Measurements from ENCODE around the gene USP11. TPM values are rescaled to one million over a fixed set of nuclear protein-coding genes. Genes with fewer than 3 reads are reported as not detected.
"Not testable (repeated sequence)": the region's sequence is repeated elsewhere in the genome, so short reads cannot be mapped to it uniquely, and the experiment has no call there.

The USP11 gene
- total RNA-seq, 2 donors from 2014 or later = 42.0 to 60.8 TPM

GRCh38 chrX:47239199-47239598 lies 6.4 kb downstream of the USP11 start:
- intact Hi-C loops (cut with DNase I) = no loop called here
- DNase-seq (no peak), ATAC-seq (no peak)

- intact Hi-C loops (cut with DNase I) = no loop called here
- ATAC-seq (no peak), DNase-seq (no peak)
Observed at GRCh38 chrX:47239898-47240545, 7.2 kb downstream of the USP11 start.

- DNase-seq (no peak), ATAC-seq (no peak)
- intact Hi-C loops (cut with DNase I) = no loop called here
Observed at GRCh38 chrX:47240619-47241018, 7.8 kb downstream of the USP11 start.

GRCh38 chrX:47241201-47242011 lies 8.6 kb downstream of the USP11 start:
- intact Hi-C loops (cut with DNase I) = no loop called here
- no peak for ATAC-seq
- no peak for DNase-seq

- ATAC-seq (no peak), DNase-seq (no peak)
- intact Hi-C loops (cut with DNase I) = no loop called here
Observed at GRCh38 chrX:47242321-47242720, 9.5 kb downstream of the USP11 start.

- ATAC-seq = no peak
- no peak for DNase-seq
- intact Hi-C loops (cut with DNase I) = no loop called here
Observed at GRCh38 chrX:47243351-47243750, 10.5 kb downstream of the USP11 start.

- intact Hi-C loops (cut with DNase I) = no loop called here
- ATAC-seq (no peak), DNase-seq (no peak)
Observed at GRCh38 chrX:47244676-47245075, 11.9 kb downstream of the USP11 start.

- no peak for ATAC-seq
- no peak for DNase-seq
- intact Hi-C loops (cut with DNase I) = no loop called here
Observed at GRCh38 chrX:47245156-47245555, 12.3 kb downstream of the USP11 start.

GRCh38 chrX:47247206-47247998 lies 14.6 kb downstream of the USP11 start:
- DNase-seq = no peak
- peak in 1 of 2 donors; percentile 26 for ATAC-seq
- intact Hi-C loops (cut with DNase I) = no loop called here

- ATAC-seq (no peak), DNase-seq (no peak)
- intact Hi-C loops (cut with DNase I) = no loop called here
Observed at GRCh38 chrX:47247999-47248320, 15.2 kb downstream of the USP11 start.

- no peak for ATAC-seq
- intact Hi-C loops (cut with DNase I) = no loop called here
- no peak for DNase-seq
Observed at GRCh38 chrX:47248576-47248975, 15.8 kb downstream of the USP11 start.

GRCh38 chrX:47250017-47250347 lies 17.2 kb downstream of the USP11 start:
- ATAC-seq = no peak
- intact Hi-C loops (cut with DNase I) = no loop called here

GRCh38 chrX:47257620-47258019 lies 24.8 kb downstream of the USP11 start:
- DNase-seq; ATAC-seq; intact Hi-C loops (cut with DNase I): not testable (repeated sequence)

More at GRCh38 chrX:47250017-47250347, 17.2 kb downstream of the USP11 start:
- DNase-seq = no peak

GRCh38 chrX:47264483-47265173 lies 31.8 kb downstream of the USP11 start:
- DNase-seq (no peak), ATAC-seq (no peak)
- intact Hi-C loops (cut with DNase I) = no loop called here

GRCh38 chrX:47266643-47267042 lies 33.8 kb downstream of the USP11 start:
- no peak for ATAC-seq
- no peak for DNase-seq
- intact Hi-C loops (cut with DNase I) = no loop called here

GRCh38 chrX:47272013-47272408 lies 39.2 kb downstream of the USP11 start:
- intact Hi-C loops (cut with DNase I) = no loop called here
- DNase-seq (no peak), ATAC-seq (no peak)

- DNase-seq (no peak), ATAC-seq (no peak)
- intact Hi-C loops (cut with DNase I) = no loop called here
Observed at GRCh38 chrX:47273011-47273730, 40.4 kb downstream of the USP11 start.

- ATAC-seq (no peak), DNase-seq (no peak)
- intact Hi-C loops (cut with DNase I) = no loop called here
Observed at GRCh38 chrX:47278691-47279090, 45.9 kb downstream of the USP11 start.
